HG02642 (cell line): ENCODE data around the gene CAMTA1.
"Not testable (repeated sequence)": the region's sequence is repeated elsewhere in the genome, so short reads cannot be mapped to it uniquely, and the experiment has no call there.

Source experiments
- ATAC-seq: cut with Tn5 transposase; IDR thresholded peaks from one replicate; pipeline ENCODE4 v1.9.1; 2021; ENCODE audit warnings: mild to moderate bottlenecking; ENCODE audit not compliant: unreplicated experiment, poor library complexity

CAMTA1 gene

GRCh38 chr1:7789828-7790227 is 1004.6 kb downstream of the CAMTA1 start:
- no peak for ATAC-seq

- ATAC-seq, result not testable (repeated sequence)
These were observed 1005.8 kb downstream of the CAMTA1 start for GRCh38 chr1:7791027-7791426.

- no peak for ATAC-seq
These were observed 1010.2 kb downstream of the CAMTA1 start for GRCh38 chr1:7795406-7795805.

GRCh38 chr1:7805460-7805859 is 1020.2 kb downstream of the CAMTA1 start:
- no peak for ATAC-seq

GRCh38 chr1:7808253-7808844 is 1023.1 kb downstream of the CAMTA1 start:
- ATAC-seq, result no peak

GRCh38 chr1:7809742-7810141 is 1024.5 kb downstream of the CAMTA1 start:
- ATAC-seq, result no peak

- no peak for ATAC-seq
These were observed 1025.1 kb downstream of the CAMTA1 start for GRCh38 chr1:7810395-7810794.

- no peak for ATAC-seq
These were observed 1026.2 kb downstream of the CAMTA1 start for GRCh38 chr1:7811476-7811875.

GRCh38 chr1:7813677-7814373 is 1028.6 kb downstream of the CAMTA1 start:
- ATAC-seq, result no peak
